ENCODE measurements around the gene LCA5L.

DNA sequence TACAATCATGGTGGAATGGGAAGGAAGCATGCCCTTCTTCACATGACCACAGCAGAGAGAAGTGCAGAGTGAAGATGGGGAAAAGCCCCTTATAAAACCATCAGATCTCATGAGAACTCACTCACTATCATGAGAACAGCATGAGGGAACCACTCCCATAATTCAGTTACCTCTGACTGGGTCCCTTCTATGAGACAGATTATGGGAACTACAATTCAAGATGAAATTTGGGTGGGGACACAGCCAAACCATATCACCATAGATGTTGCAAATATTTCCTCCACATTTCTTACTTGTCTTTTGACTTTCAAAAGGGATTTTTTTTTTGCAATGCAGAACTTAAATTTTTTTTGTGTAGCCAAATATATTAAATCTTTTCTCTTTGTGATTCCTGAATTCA is 21.0 kb upstream of the LCA5L start:
- no peak for TF ChIP-seq CTCF (IDR thresholded peaks at IDR 0.05)
- TF ChIP-seq HOXA7 (CRISPR knock-in tag; IDR thresholded peaks at IDR 0.05): no peak
- no peak for TF ChIP-seq ESRRA (IDR thresholded peaks at IDR 0.05; ENCODE audit: borderline replicate concordance, low read length)
- no peak for TF ChIP-seq MAFK (IDR thresholded peaks at IDR 0.05; ENCODE audit: partially characterized antibody)
- TF ChIP-seq EHMT2 (IDR thresholded peaks at IDR 0.05; ENCODE audit: low read depth): no peak

Measured in A549 (cell line).